Inflammatory macrophage (primary cell): ENCODE data around the gene CAND1.

Experiments used
- DNase-seq, 2 donors: peaks; one replicate each; pipeline ENCODE4 v3.0.0-alpha.2; 2020 to 2022
- total RNA-seq, 18 experiments: gene quantifications; one replicate each; lab custom pipeline; 2026; ENCODE audit warnings: mixed read lengths in 6 of 18, inconsistent platforms in 2 of 18; lab: John Stamatoyannopoulos, UW

The CAND1 gene
- 78.2 to 239 (median 177) reads per million in 18 experiments for total RNA-seq

GRCh38 chr12:67268896-67269632 is at the start of gene CAND1:
TSS of gene CAND1 (plus strand) at chr12:67269358. CDS start at chr12:67269718, 360 bp downstream.
- peak; percentile 100 for DNase-seq

- DNase-seq: no peak
Observed at GRCh38 chr12:67220065-67220464, 49.1 kb upstream of the CAND1 start.

GRCh38 chr12:67222302-67222701 is 46.9 kb upstream of the CAND1 start:
- no peak for DNase-seq

GRCh38 chr12:67223225-67223624 is 45.9 kb upstream of the CAND1 start:
- DNase-seq: no peak

GRCh38 chr12:67237231-67237630 is 31.9 kb upstream of the CAND1 start:
- DNase-seq: no peak

- no peak for DNase-seq
Observed at GRCh38 chr12:67239061-67239460, 30.1 kb upstream of the CAND1 start.

- DNase-seq: no peak
Observed at GRCh38 chr12:67241482-67241881, 27.7 kb upstream of the CAND1 start.

GRCh38 chr12:67243260-67243659 is 25.9 kb upstream of the CAND1 start:
- DNase-seq: no peak

GRCh38 chr12:67245571-67245970 is 23.6 kb upstream of the CAND1 start:
- DNase-seq: no peak

GRCh38 chr12:67251012-67251411 is 18.1 kb upstream of the CAND1 start:
- DNase-seq: no peak

- DNase-seq: no peak
Observed at GRCh38 chr12:67254372-67255026, 14.7 kb upstream of the CAND1 start.

- DNase-seq: no peak
Observed at GRCh38 chr12:67256649-67257048, 12.5 kb upstream of the CAND1 start.

- DNase-seq: no peak
Observed at GRCh38 chr12:67263471-67263870, 5.7 kb upstream of the CAND1 start.

GRCh38 chr12:67268335-67268895 is 743 bp upstream of the CAND1 start:
- peak; percentile 97 for DNase-seq

GRCh38 chr12:67269633-67270573 is 745 bp downstream of the CAND1 start:
- DNase-seq: peak in 1 of 2 donors; percentile 9

- no peak for DNase-seq
Observed at GRCh38 chr12:67270622-67271021, 1.5 kb downstream of the CAND1 start.

- no peak for DNase-seq
Observed at GRCh38 chr12:67271976-67272375, 2.8 kb downstream of the CAND1 start.

- DNase-seq: no peak
Observed at GRCh38 chr12:67274186-67274585, 5.0 kb downstream of the CAND1 start.

- DNase-seq: no peak
Observed at GRCh38 chr12:67275380-67275913, 6.3 kb downstream of the CAND1 start.

- DNase-seq: no peak
Observed at GRCh38 chr12:67276421-67276820, 7.3 kb downstream of the CAND1 start.

- no peak for DNase-seq
Observed at GRCh38 chr12:67279637-67280036, 10.5 kb downstream of the CAND1 start.

- DNase-seq: no peak
Observed at GRCh38 chr12:67280088-67280487, 10.9 kb downstream of the CAND1 start.
